ENCODE measurements around the gene TFPT.

The TFPT gene, protein sequence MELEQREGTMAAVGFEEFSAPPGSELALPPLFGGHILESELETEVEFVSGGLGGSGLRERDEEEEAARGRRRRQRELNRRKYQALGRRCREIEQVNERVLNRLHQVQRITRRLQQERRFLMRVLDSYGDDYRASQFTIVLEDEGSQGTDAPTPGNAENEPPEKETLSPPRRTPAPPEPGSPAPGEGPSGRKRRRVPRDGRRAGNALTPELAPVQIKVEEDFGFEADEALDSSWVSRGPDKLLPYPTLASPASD

DNA sequence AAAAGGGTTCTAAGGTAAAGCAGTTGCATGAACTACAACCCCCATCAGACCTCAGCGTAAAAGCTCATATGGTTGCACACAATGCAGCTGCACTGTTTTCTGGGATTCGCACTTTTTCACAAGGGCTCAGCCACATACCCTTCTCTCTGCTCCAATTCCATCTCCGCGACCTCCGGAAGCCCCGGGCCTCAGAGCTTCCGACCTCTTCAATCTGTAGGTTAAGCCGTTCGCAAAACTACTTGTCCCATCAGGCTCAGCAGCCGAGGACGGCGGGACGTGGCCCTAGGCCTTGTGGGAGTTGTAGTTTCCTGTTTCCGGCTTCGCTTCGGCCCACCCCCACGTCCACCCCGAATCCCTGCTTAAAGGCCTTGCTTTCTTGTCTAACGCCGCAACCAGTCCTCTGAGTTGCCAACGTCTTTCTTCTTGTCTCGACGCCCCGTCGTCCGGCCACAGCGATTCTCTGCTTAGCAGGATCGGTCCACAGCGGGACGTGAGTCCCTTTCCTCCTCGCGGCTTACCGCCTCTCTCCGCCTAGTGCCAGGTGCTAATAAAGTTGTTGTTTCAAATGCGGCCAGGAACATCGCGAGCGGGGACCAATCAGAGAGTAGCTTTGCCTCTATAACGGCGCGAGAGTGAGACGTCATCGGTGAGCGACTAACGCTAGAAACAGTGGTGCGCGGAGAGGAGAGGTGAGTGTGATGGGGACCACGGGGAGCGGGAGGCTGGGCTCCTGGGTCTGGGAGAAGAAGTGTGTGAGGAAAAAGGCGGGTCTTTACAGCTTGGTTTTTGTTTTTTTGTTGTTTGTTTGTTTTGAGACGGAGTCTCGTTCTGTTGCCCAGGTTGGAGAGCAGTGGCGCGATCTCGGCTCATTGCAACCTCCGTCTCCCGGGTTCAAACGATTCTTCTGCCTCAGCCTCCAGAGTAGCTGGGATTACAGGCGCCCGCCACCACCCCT, at the start of gene TFPT, which contains the start of gene PRPF31:
TFPT (minus strand) TSS at position 549 of the 955 bp plus-strand sequence; CDS start at position 161, 388 bp downstream.
PRPF31 (plus strand) TSS at position 646 of the 955 bp plus-strand sequence. CDS start 2,525 bp downstream, outside the sequence.
- H3K27me3 Mint-ChIP-seq: no peaks in the 10 kb centered on the region
- peaks cover 28% of the 10 kb centered on the region for H3K36me3 Mint-ChIP-seq (ENCODE audit: insufficient read depth)
- H3K4me1 Mint-ChIP-seq: peaks cover 39% of the 10 kb centered on the region
- peak; percentile 89 for ATAC-seq (replicated peaks; ENCODE audit: extremely low read depth, poor library complexity, severe bottlenecking)
- peak within 1 kb of the TSS; percentile 93 for H3K27ac Mint-ChIP-seq (ENCODE audit: low read depth)
- H3K4me3 Mint-ChIP-seq: peak within 1 kb of the TSS; percentile 86
- DNase-seq (ENCODE audit: low spot score in 2 of 2): peak; percentile 92 to 96
- H3K9me3 Mint-ChIP-seq: no peaks in the 10 kb centered on the region

- Mint-ChIP-seq H3K36me3 (ENCODE audit: insufficient read depth) (peaks cover 7% of the 10 kb centered on the region), H3K9me3 (no peaks in the 10 kb centered on the region), H3K4me1 (peaks cover 35% of the 10 kb centered on the region), H3K4me3 (peak overlapping the region; percentile 69), H3K27ac (ENCODE audit: low read depth) (no peak overlapping the region), H3K27me3 (no peaks in the 10 kb centered on the region)
- DNase-seq (ENCODE audit: low spot score in 2 of 2): no peak
- ATAC-seq (replicated peaks; ENCODE audit: extremely low read depth, poor library complexity, severe bottlenecking): no peak
These were observed 49.8 kb upstream of the TFPT start for GRCh38 chr19:54165222-54165621.

DNA sequence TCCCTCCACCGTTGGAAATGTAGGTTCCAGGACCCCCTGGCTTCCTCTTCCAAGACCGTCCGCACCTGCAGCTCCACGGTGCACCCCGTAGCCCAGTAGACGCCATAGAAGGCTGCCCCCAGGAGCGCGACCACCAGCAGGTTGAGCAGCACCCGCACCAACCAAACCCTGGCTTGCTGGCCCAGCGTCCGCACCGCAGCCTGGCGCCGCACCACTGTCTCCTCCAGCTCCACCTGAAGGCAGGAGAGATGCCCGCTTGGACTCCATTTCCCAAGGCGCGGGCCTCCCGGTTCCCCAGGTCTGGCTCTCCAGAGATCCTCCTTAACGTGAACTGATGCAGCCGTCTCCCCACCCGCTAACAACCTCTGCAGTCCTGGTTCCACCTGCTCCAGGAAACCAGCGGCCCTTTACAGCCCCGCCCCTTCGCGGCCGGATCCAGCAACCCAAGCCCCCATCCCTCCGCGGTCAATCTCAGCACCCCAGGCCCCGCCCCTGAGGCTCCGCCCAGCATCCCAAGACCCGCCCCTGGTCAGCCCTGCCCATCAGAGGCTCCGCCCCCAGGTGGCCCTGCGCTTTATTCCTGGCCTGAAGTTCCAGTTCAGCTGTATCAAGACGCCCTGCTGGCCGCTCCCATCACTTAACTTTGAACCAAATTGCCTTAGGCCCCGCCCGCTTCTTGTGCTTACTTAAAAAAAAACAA, 49.1 kb upstream of the TFPT start:
- Mint-ChIP-seq H3K27me3 (no peaks in the 10 kb centered on the region), H3K9me3 (no peaks in the 10 kb centered on the region), H3K4me3 (peak overlapping the region; percentile 69), H3K36me3 (ENCODE audit: insufficient read depth) (peaks cover 14% of the 10 kb centered on the region), H3K4me1 (peaks cover 42% of the 10 kb centered on the region), H3K27ac (ENCODE audit: low read depth) (peak overlapping the region; percentile 59)
- peak; percentile 47 to 58 for DNase-seq (ENCODE audit: low spot score in 2 of 2)
- no peak for ATAC-seq (replicated peaks; ENCODE audit: extremely low read depth, poor library complexity, severe bottlenecking)

- Mint-ChIP-seq H3K9me3 (no peaks in the 10 kb centered on the region), H3K27me3 (no peaks in the 10 kb centered on the region), H3K4me3 (peak overlapping the region; percentile 70), H3K4me1 (peaks cover 53% of the 10 kb centered on the region), H3K36me3 (ENCODE audit: insufficient read depth) (peaks cover 23% of the 10 kb centered on the region), H3K27ac (ENCODE audit: low read depth) (peak overlapping the region; percentile 70)
- DNase-seq (ENCODE audit: low spot score in 2 of 2): no peak
- ATAC-seq (replicated peaks; ENCODE audit: extremely low read depth, poor library complexity, severe bottlenecking): no peak
These were observed 47.4 kb upstream of the TFPT start for GRCh38 chr19:54162884-54163283.

DNA sequence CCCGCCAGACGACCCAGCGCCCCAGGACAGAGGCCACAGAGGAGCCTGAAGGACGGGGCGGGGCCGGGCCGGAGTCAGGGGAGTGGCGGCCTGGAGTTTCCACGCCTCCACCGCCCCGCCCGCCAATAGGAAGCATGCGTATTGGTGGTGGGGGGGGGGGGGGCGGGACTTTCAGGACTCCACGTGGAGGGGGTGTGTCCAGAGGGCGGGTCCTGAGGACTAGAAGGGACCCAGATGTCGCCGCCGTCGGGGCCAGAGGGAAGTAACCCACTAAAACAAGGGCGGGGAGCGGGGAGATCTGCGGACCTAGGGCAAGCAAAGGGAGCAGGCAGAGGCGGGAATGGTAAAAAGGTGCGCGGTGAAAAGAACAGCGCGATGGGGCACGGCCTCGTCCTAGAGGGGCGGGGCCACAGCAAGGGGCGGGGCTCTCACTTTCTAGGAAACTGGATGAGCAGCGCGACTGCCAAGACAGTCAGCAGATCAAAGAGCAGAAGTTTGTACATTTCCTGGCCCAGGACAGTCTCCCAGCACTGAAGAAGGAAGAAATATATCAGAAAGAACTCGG, 46.9 kb upstream of the TFPT start:
- Mint-ChIP-seq H3K27ac (ENCODE audit: low read depth) (peak overlapping the region; percentile 70), H3K9me3 (no peaks in the 10 kb centered on the region), H3K4me1 (peaks cover 54% of the 10 kb centered on the region), H3K4me3 (peak overlapping the region; percentile 70), H3K36me3 (ENCODE audit: insufficient read depth) (peaks cover 28% of the 10 kb centered on the region), H3K27me3 (no peaks in the 10 kb centered on the region)
- ATAC-seq (replicated peaks; ENCODE audit: extremely low read depth, poor library complexity, severe bottlenecking) (no peak), DNase-seq (ENCODE audit: low spot score in 2 of 2) (peak; percentile 48 to 61)

- Mint-ChIP-seq H3K36me3 (ENCODE audit: insufficient read depth) (peaks cover 36% of the 10 kb centered on the region), H3K9me3 (no peaks in the 10 kb centered on the region), H3K4me1 (peaks cover 60% of the 10 kb centered on the region), H3K4me3 (peak overlapping the region; percentile 94), H3K27me3 (no peaks in the 10 kb centered on the region), H3K27ac (ENCODE audit: low read depth) (no peak overlapping the region)
- DNase-seq (ENCODE audit: low spot score in 2 of 2): no peak
- no peak for ATAC-seq (replicated peaks; ENCODE audit: extremely low read depth, poor library complexity, severe bottlenecking)
These were observed 45.4 kb upstream of the TFPT start for GRCh38 chr19:54160854-54161253.

DNA sequence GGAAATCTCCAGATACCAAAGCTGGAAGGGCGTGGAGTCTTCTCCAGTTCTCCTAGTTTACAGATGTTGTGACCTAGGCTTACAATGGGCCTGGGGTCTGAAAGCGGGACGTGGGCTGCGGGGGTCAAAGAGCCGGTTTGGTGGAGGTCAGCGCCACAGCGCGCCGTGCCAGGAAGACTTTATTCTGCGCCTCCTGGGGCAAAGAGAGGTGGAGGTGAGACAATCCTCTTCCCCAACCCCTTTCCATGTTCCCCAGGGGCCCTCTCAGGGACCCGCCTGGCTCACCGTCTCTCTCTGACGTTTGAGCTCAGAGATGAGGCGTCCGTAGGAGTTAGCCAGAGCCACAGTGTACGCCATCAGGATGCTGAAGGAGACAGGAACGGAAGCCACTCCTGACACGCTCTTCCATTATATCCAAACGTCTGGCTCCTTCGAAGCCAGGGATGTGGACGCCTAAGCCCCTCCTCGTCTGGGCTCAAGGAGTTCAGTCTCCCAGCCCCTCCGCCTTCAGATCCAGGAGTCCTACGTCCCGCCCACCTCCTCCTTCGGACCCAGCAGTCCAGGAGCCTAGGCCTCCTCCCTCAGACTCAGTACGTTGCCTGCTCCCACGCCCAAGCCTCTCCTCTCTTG, 44.8 kb upstream of the TFPT start:
- Mint-ChIP-seq H3K27ac (ENCODE audit: low read depth) (peak overlapping the region; percentile 99), H3K4me1 (peaks cover 60% of the 10 kb centered on the region), H3K27me3 (no peaks in the 10 kb centered on the region), H3K4me3 (peak overlapping the region; percentile 94), H3K9me3 (no peaks in the 10 kb centered on the region), H3K36me3 (ENCODE audit: insufficient read depth) (peaks cover 40% of the 10 kb centered on the region)
- ATAC-seq (replicated peaks; ENCODE audit: extremely low read depth, poor library complexity, severe bottlenecking) (no peak), DNase-seq (ENCODE audit: low spot score in 2 of 2) (no peak)

GRCh38 chr19:54159352-54160181, 44.1 kb upstream of the TFPT start, which contains the start of gene LENG1:
Gene LENG1, minus strand, starts transcription at chr19:54159721. Its CDS starts 26 bp downstream, at chr19:54159695.
- DNase-seq (ENCODE audit: low spot score in 2 of 2): peak; percentile 91 to 99
- H3K4me3 Mint-ChIP-seq: peak within 1 kb of the TSS; percentile 94
- no peaks in the 10 kb centered on the region for H3K27me3 Mint-ChIP-seq
- no peaks in the 10 kb centered on the region for H3K9me3 Mint-ChIP-seq
- H3K4me1 Mint-ChIP-seq: peaks cover 64% of the 10 kb centered on the region
- peak; percentile 95 for ATAC-seq (replicated peaks; ENCODE audit: extremely low read depth, poor library complexity, severe bottlenecking)
- H3K36me3 Mint-ChIP-seq (ENCODE audit: insufficient read depth): peaks cover 47% of the 10 kb centered on the region
- peak within 1 kb of the TSS; percentile 99 for H3K27ac Mint-ChIP-seq (ENCODE audit: low read depth)

GRCh38 chr19:54158812-54159351, 43.4 kb upstream of the TFPT start:
- Mint-ChIP-seq H3K4me3 (peak overlapping the region; percentile 94), H3K27me3 (no peaks in the 10 kb centered on the region), H3K4me1 (peaks cover 62% of the 10 kb centered on the region), H3K9me3 (no peaks in the 10 kb centered on the region), H3K27ac (ENCODE audit: low read depth) (peak overlapping the region; percentile 99), H3K36me3 (ENCODE audit: insufficient read depth) (peaks cover 54% of the 10 kb centered on the region)
- ATAC-seq (replicated peaks; ENCODE audit: extremely low read depth, poor library complexity, severe bottlenecking) (no peak), DNase-seq (ENCODE audit: low spot score in 2 of 2) (no peak)

DNA sequence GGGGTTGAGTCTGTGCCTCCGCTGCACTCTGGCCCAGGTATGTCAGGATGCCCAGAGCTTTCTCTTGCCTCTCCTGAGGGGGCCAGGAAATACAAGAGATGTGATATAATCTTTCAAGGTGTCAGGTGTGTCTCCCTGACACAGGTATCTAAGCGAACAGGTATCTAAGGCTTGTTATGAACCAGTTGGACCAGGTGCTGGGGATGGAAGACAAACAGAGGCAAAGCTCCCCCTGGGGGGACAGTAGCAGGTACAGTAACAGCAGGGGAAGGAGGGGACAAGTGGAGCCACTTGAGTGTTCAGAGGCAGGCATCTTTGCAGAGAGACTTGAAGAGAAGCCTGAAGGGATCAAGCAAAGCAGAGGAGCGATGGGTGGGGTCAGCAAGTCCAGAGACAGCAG, 41.5 kb upstream of the TFPT start:
- peaks cover 60% of the 10 kb centered on the region for H3K4me1 Mint-ChIP-seq
- no peaks in the 10 kb centered on the region for H3K27me3 Mint-ChIP-seq
- H3K4me3 Mint-ChIP-seq: peak overlapping the region; percentile 55
- ATAC-seq (replicated peaks; ENCODE audit: extremely low read depth, poor library complexity, severe bottlenecking) (no peak), DNase-seq (ENCODE audit: low spot score in 2 of 2) (no peak)
- peaks cover 62% of the 10 kb centered on the region for H3K36me3 Mint-ChIP-seq (ENCODE audit: insufficient read depth)
- no peak overlapping the region for H3K27ac Mint-ChIP-seq (ENCODE audit: low read depth)
- H3K9me3 Mint-ChIP-seq: no peaks in the 10 kb centered on the region

DNA sequence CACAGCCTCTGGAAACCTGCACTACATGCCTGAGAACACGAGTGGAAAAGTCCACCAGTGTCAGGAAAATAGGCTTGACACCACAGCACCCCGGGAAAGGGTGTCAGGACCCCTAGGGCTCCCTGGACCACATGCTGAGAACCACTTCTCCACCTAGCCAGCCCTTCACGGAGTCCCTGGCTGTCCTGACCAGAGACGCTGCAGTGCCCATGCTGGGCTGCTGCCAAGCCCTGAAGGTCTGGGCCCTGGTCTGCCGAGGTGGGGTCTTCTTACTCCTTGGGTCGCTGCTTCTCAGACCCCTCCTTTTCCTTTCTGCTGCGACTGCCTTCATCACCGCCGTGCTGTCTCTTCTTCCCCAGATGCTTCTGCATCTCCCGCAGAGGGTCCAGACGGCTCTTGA, 41.0 kb upstream of the TFPT start:
- DNase-seq (ENCODE audit: low spot score in 2 of 2) (no peak), ATAC-seq (replicated peaks; ENCODE audit: extremely low read depth, poor library complexity, severe bottlenecking) (no peak)
- H3K27me3 Mint-ChIP-seq: no peaks in the 10 kb centered on the region
- H3K4me3 Mint-ChIP-seq: no peak overlapping the region
- H3K4me1 Mint-ChIP-seq: peaks cover 60% of the 10 kb centered on the region
- H3K27ac Mint-ChIP-seq (ENCODE audit: low read depth): no peak overlapping the region
- H3K9me3 Mint-ChIP-seq: no peaks in the 10 kb centered on the region
- H3K36me3 Mint-ChIP-seq (ENCODE audit: insufficient read depth): peaks cover 66% of the 10 kb centered on the region
